Mucosa of rectum (tissue), 2 donors: ENCODE data around the gene CST3.

ENCODE experiments used
- H3K27ac ChIP-seq, 2 donors: one replicate each; pipeline ENCODE4 v1.7.0; 2013; ENCODE audit warnings: inconsistent platforms in 2 of 2, low read depth in 2 of 2, low read length in 2 of 2
- H3K27me3 ChIP-seq, 2 donors: one replicate each; pipeline ENCODE4 v1.7.0; 2013; ENCODE audit warnings: low read length in 2 of 2; ENCODE audit not compliant: control insufficient read depth in 2 of 2, insufficient read depth in 2 of 2
- H3K36me3 ChIP-seq, 2 donors: one replicate each; pipeline ENCODE4 v1.7.0; 2013; ENCODE audit warnings: low read length in 2 of 2; ENCODE audit not compliant: control insufficient read depth in 2 of 2, insufficient read depth in 2 of 2
- H3K4me1 ChIP-seq, 2 donors: one replicate each; pipeline ENCODE4 v1.7.0; 2013; ENCODE audit warnings: low read length in 2 of 2, mild to moderate bottlenecking in 1 of 2; ENCODE audit not compliant: control insufficient read depth in 2 of 2, insufficient read depth in 2 of 2
- H3K4me3 ChIP-seq, 2 donors: one replicate each; pipeline ENCODE4 v1.7.0; 2013; ENCODE audit warnings: low read length in 2 of 2
- H3K9ac ChIP-seq, 2 donors: one replicate each; pipeline ENCODE4 v1.7.0; 2013; ENCODE audit warnings: low read length in 2 of 2, low read depth in 1 of 2, mild to moderate bottlenecking in 1 of 2
- H3K9me3 ChIP-seq, 2 donors: one replicate each; pipeline ENCODE4 v1.7.0; 2013; ENCODE audit warnings: low read length in 2 of 2; ENCODE audit not compliant: control insufficient read depth in 2 of 2
- donor health status: healthy.
- donor health status: Normal muscosa, but diverticular disease.

The CST3 gene

GRCh38 chr20:23605867-23606651 is 31.7 kb downstream of the CST3 start, which contains the start of gene CST9:
Gene CST9, minus strand, starts transcription at chr20:23605917. Its CDS starts 53 bp downstream, at chr20:23605864.
- Histone ChIP-seq H3K9ac (no peak within 1 kb of the TSS), H3K27me3 (no peaks in the 10 kb centered on the region), H3K9me3 (no peaks in the 10 kb centered on the region), H3K4me3 (no peak within 1 kb of the TSS), H3K27ac (no peak within 1 kb of the TSS), H3K4me1 (no peaks in the 10 kb centered on the region), H3K36me3 (no peaks in the 10 kb centered on the region)

GRCh38 chr20:23604306-23604705 is 33.4 kb downstream of the CST3 start:
- no peaks in the 10 kb centered on the region for H3K9me3 ChIP-seq
- no peaks in the 10 kb centered on the region for H3K4me1 ChIP-seq
- no peaks in the 10 kb centered on the region for H3K36me3 ChIP-seq
- no peak overlapping the region for H3K4me3 ChIP-seq
- no peak overlapping the region for H3K27ac ChIP-seq
- H3K27me3 ChIP-seq: no peaks in the 10 kb centered on the region
- no peak overlapping the region for H3K9ac ChIP-seq

- H3K27ac ChIP-seq: no peak overlapping the region
- no peaks in the 10 kb centered on the region for H3K36me3 ChIP-seq
- no peak overlapping the region for H3K9ac ChIP-seq
Observed at GRCh38 chr20:23603321-23603720, 34.4 kb downstream of the CST3 start.

GRCh38 chr20:23602699-23603098 is 35.1 kb downstream of the CST3 start:
- Histone ChIP-seq H3K27me3 (no peaks in the 10 kb centered on the region), H3K9ac (no peak overlapping the region), H3K36me3 (no peaks in the 10 kb centered on the region)

More at GRCh38 chr20:23603321-23603720, 34.4 kb downstream of the CST3 start:
- no peaks in the 10 kb centered on the region for H3K27me3 ChIP-seq
- no peaks in the 10 kb centered on the region for H3K4me1 ChIP-seq
- no peak overlapping the region for H3K4me3 ChIP-seq
- no peaks in the 10 kb centered on the region for H3K9me3 ChIP-seq

GRCh38 chr20:23602241-23602640 is 35.5 kb downstream of the CST3 start:
- H3K27me3 ChIP-seq: no peaks in the 10 kb centered on the region
- H3K36me3 ChIP-seq: no peaks in the 10 kb centered on the region
- no peaks in the 10 kb centered on the region for H3K4me1 ChIP-seq
- H3K9ac ChIP-seq: no peak overlapping the region
- H3K9me3 ChIP-seq: no peaks in the 10 kb centered on the region
- H3K4me3 ChIP-seq: no peak overlapping the region
- no peak overlapping the region for H3K27ac ChIP-seq

More at GRCh38 chr20:23602699-23603098, 35.1 kb downstream of the CST3 start:
- Histone ChIP-seq H3K4me3 (no peak overlapping the region), H3K27ac (no peak overlapping the region), H3K4me1 (no peaks in the 10 kb centered on the region), H3K9me3 (no peaks in the 10 kb centered on the region)

GRCh38 chr20:23601715-23602114 is 36.0 kb downstream of the CST3 start:
- Histone ChIP-seq H3K9ac (no peak overlapping the region), H3K4me1 (no peaks in the 10 kb centered on the region), H3K27me3 (no peaks in the 10 kb centered on the region), H3K27ac (no peak overlapping the region), H3K9me3 (no peaks in the 10 kb centered on the region), H3K36me3 (no peaks in the 10 kb centered on the region), H3K4me3 (no peak overlapping the region)

GRCh38 chr20:23598481-23598880 is 39.3 kb downstream of the CST3 start:
- Histone ChIP-seq H3K4me1 (no peaks in the 10 kb centered on the region), H3K27ac (no peak overlapping the region), H3K9ac (no peak overlapping the region), H3K9me3 (no peaks in the 10 kb centered on the region), H3K4me3 (no peak overlapping the region), H3K36me3 (no peaks in the 10 kb centered on the region), H3K27me3 (no peaks in the 10 kb centered on the region)

- no peak overlapping the region for H3K9ac ChIP-seq
- no peaks in the 10 kb centered on the region for H3K36me3 ChIP-seq
- no peaks in the 10 kb centered on the region for H3K27me3 ChIP-seq
- no peaks in the 10 kb centered on the region for H3K9me3 ChIP-seq
- H3K4me1 ChIP-seq: no peaks in the 10 kb centered on the region
- H3K4me3 ChIP-seq: no peak overlapping the region
- H3K27ac ChIP-seq: no peak overlapping the region
Observed at GRCh38 chr20:23596579-23597250, 41.0 kb downstream of the CST3 start.

GRCh38 chr20:23595941-23596340 is 41.8 kb downstream of the CST3 start:
- Histone ChIP-seq H3K9me3 (no peaks in the 10 kb centered on the region), H3K4me3 (no peak overlapping the region), H3K36me3 (no peaks in the 10 kb centered on the region), H3K27ac (no peak overlapping the region), H3K9ac (no peak overlapping the region), H3K27me3 (no peaks in the 10 kb centered on the region), H3K4me1 (no peaks in the 10 kb centered on the region)
